ENCODE data around the gene MAP7D3. TPM values are rescaled to one million over a fixed set of nuclear protein-coding genes. Genes with fewer than 3 reads are reported as not detected.

Gene MAP7D3, protein sequence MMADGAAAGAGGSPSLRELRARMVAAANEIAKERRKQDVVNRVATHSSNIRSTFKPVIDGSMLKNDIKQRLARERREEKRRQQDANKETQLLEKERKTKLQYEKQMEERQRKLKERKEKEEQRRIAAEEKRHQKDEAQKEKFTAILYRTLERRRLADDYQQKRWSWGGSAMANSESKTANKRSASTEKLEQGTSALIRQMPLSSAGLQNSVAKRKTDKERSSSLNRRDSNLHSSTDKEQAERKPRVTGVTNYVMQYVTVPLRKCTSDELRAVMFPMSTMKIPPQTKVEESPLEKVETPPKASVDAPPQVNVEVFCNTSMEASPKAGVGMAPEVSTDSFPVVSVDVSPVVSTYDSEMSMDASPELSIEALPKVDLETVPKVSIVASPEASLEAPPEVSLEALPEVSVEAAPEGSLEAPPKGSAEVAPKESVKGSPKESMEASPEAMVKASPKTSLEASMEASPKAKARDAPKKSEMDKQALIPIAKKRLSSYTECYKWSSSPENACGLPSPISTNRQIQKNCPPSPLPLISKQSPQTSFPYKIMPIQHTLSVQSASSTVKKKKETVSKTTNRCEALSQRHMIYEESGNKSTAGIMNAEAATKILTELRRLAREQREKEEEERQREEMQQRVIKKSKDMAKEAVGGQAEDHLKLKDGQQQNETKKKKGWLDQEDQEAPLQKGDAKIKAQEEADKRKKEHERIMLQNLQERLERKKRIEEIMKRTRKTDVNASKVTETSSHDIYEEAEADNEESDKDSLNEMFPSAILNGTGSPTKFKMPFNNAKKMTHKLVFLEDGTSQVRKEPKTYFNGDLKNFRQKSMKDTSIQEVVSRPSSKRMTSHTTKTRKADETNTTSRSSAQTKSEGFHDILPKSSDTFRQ
- total RNA-seq (2013; cell fraction: nucleolus; rRNA removed), result 19.2 and 21.4 TPM in 2 replicates
- total RNA-seq (2014; rRNA removed) (10.7 and 14.7 TPM in 2 replicates), total RNA-seq (2014; rRNA removed; fragmentation: Illumina TruSeq; extraction: Trizol) (24.0 TPM in 2 replicates), total RNA-seq (2021) (10.8 and 11.3 TPM in 2 replicates), polyA plus RNA-seq (2011; rRNA removed) (9.3 and 9.7 TPM in 2 replicates), polyA plus RNA-seq (2014; fragmentation: Illumina TruSeq; extraction: Trizol) (17.8 and 24.2 TPM in 2 replicates), polyA plus RNA-seq (2014; fragmentation: Nextera tagmentation; extraction: Ambion mirVana) (10 to 100 TPM in 1 of 2 experiments, 1 to 10 TPM in 1; 9.1 to 10.2 TPM), polyA plus RNA-seq (2014; rRNA removed) (8.3 and 10.4 TPM in 2 replicates), polyA plus RNA-seq (2016; fragmentation: Nextera tagmentation; extraction: Ambion mirVana) (10 to 100 TPM; 11.2 to 11.4 TPM), polyA minus RNA-seq (2011; rRNA and poly(A)+ RNA removed) (5.1 and 10.1 TPM in 2 replicates), Bru-seq, nascent RNA (percentile 60 among the genes with signal in this experiment), BruChase-seq, experiment 1, labeled RNA remaining after a 6-hour chase (percentile 64 among the genes with signal in this experiment), BruChase-seq, experiment 2, labeled RNA remaining after a 2-hour chase (percentile 63 among the genes with signal in this experiment)
- polyA plus RNA-seq (2011; ENCODE audit: low read depth), result 4.2 TPM
- polyA plus RNA-seq (2011; cell fraction: cytosol; rRNA removed), result 4.4 and 5.1 TPM in 2 replicates
- 10.6 and 10.7 TPM in 2 replicates for polyA plus RNA-seq (2011; cell fraction: nucleus; rRNA removed)
- polyA plus RNA-seq (2012), result 7.0 and 7.2 TPM in 2 replicates
- polyA minus RNA-seq (2011; cell fraction: cytosol; rRNA and poly(A)+ RNA removed), result 3.5 and 4.1 TPM in 2 replicates
- 4.0 and 8.1 TPM in 2 replicates for polyA minus RNA-seq (2011; cell fraction: nucleus; rRNA and poly(A)+ RNA removed)
- long read RNA-seq, experiment 1, full-length matches to known transcripts, result 4 of 12 reads
- long read RNA-seq, experiment 1, partial matches to known transcripts, result 7 of 12 reads
- long read RNA-seq, experiment 1, other reads (novel, unspliced or antisense), result 1 of 12 reads
- long read RNA-seq, experiment 2, partial matches to known transcripts, result 30 of 36 reads
- long read RNA-seq, experiment 2, other reads (novel, unspliced or antisense), result 6 of 36 reads

GRCh38 chrX:136251041-136251991 is at the start of gene MAP7D3:
TSS of gene MAP7D3 (minus strand) at chrX:136251400. CDS start at chrX:136251358, 42 bp downstream.
- ATAC-seq (peak; percentile 96), FAIRE-seq (no peak), DNase-seq (ENCODE audit: low read depth, low spot score) (no peak)
- ChIA-PET CTCF (interaction anchor here (3.3 kb wide), 1 partner anchor 17 kb away, joined by 18 read pairs; no protein-coding TSS in a partner anchor), POLR2A (interaction anchor here (0.6 kb wide), 1 partner anchor 29 kb away, joined by 3 read pairs; no protein-coding TSS in a partner anchor), SMC1A (ENCODE audit: uncharacterized antibody, unreplicated experiment) (interaction anchor here (1.0 to 1.3 kb wide), 2 partner anchors 18 to 49 kb away, joined by 3 read pairs; no protein-coding TSS in a partner anchor), RAD21 (ENCODE audit: unreplicated experiment) (no interaction called here)
- H3K79me2 ChIP-seq (ENCODE audit: control insufficient read depth, insufficient read depth, low read length), result peaks cover 4% of the 10 kb centered on the region
- no peaks in the 10 kb centered on the region for H3K27me3 ChIP-seq (replicated peaks in 1 of 2; ENCODE audit: control insufficient read depth in 2 of 2, insufficient read depth in 2 of 2, low read length in 1 of 2)
- BruUV-seq (replicated peaks), result no TSS peak
- H2AFZ ChIP-seq (ENCODE audit: control insufficient read depth, low read depth, low read length), result peak within 1 kb of the TSS; percentile 78
- H3K36me3 ChIP-seq (ENCODE audit: control insufficient read depth in 2 of 2, insufficient read depth in 2 of 2, low read length in 1 of 2), result no peaks in the 10 kb centered on the region
- no peaks in the 10 kb centered on the region for H3K4me1 ChIP-seq (ENCODE audit: control insufficient read depth, insufficient read depth, low read length)
- H3K27ac ChIP-seq (ENCODE audit: control insufficient read depth, insufficient read depth), result no peak within 1 kb of the TSS; the same call in none of the 2 replicates
- H3K4me2 ChIP-seq (ENCODE audit: control insufficient read depth, insufficient read depth), result peak within 1 kb of the TSS; percentile 89
- no peaks in the 10 kb centered on the region for H4K20me1 ChIP-seq (ENCODE audit: control insufficient read depth, insufficient read depth)
- intact Hi-C loops (cut with micrococcal nuclease; ENCODE audit: unreplicated experiment) (no loop called here), in situ Hi-C loops (cut with MboI) (no loop called here)
- peak within 1 kb of the TSS; percentile 70 for H3K4me3 ChIP-seq
- no peaks in the 10 kb centered on the region for H3K9me3 ChIP-seq (replicated peaks; ENCODE audit: control insufficient read depth, insufficient read depth, low read length)
- WGBS (ENCODE audit: insufficient coverage, insufficient replicate concordance, low lambda C conversion rate, missing lambda C conversion rate), result 54% methylated on average over 37 of the region's 73 CpGs
- H3K9ac ChIP-seq (ENCODE audit: control insufficient read depth, insufficient read depth, low read length), result peak within 1 kb of the TSS; percentile 60; the same call in 1 of the 2 replicates
- TF ChIP-seq CHD4 (IDR thresholded peaks at IDR 0.05) (no peak), CUX1 (IDR thresholded peaks at IDR 0.05; ENCODE audit: insufficient replicate concordance, low read depth, low read length) (no peak), FOXM1 (IDR thresholded peaks at IDR 0.05; ENCODE audit: low read depth, low read length) (no peak)

Measured in GM12878 (cell line).